Mesenchymal stem cell (in vitro differentiated cells and primary cell): ENCODE data around the gene RALY.

ENCODE experiments used
- DNase-seq: peaks from one replicate; pipeline ENCODE4 v3.0.0-alpha.2; 2013
- H2AFZ ChIP-seq: one replicate; pipeline ENCODE4 v1.6.1; 2013; ENCODE audit warnings: low read depth, mild to moderate bottlenecking, control low read depth, inconsistent platforms, low read length, moderate library complexity
- H2AK5ac ChIP-seq: 2 replicates; pipeline ENCODE4 v1.6.1; 2013; ENCODE audit warnings: low read length, moderate library complexity, mild to moderate bottlenecking, inconsistent platforms; ENCODE audit not compliant: severe bottlenecking
- H2BK120ac ChIP-seq: one replicate; pipeline ENCODE4 v1.6.1; 2013; ENCODE audit warnings: low read depth, mild to moderate bottlenecking, inconsistent platforms, low read length, moderate library complexity
- H2BK12ac ChIP-seq, 2 experiments: one replicate each; pipeline ENCODE4 v1.6.1; 2013; ENCODE audit warnings: inconsistent platforms in 2 of 2, low read length in 2 of 2, mild to moderate bottlenecking in 2 of 2, moderate library complexity in 2 of 2, control low read depth in 1 of 2
- H2BK15ac ChIP-seq: one replicate; pipeline ENCODE4 v1.6.1; 2013; ENCODE audit warnings: mild to moderate bottlenecking, low read depth, inconsistent platforms; ENCODE audit not compliant: poor library complexity, severe bottlenecking
- H2BK5ac ChIP-seq: 2 replicates; pipeline ENCODE4 v1.6.1; 2013; ENCODE audit warnings: low read depth, mild to moderate bottlenecking, low read length, control low read depth, inconsistent platforms; ENCODE audit not compliant: poor library complexity, severe bottlenecking
- H3K14ac ChIP-seq, 2 experiments: one replicate each; pipeline ENCODE4 v1.6.1; 2013; ENCODE audit warnings: inconsistent platforms in 2 of 2, low read length in 2 of 2, control low read depth in 1 of 2, mild to moderate bottlenecking in 1 of 2, moderate library complexity in 1 of 2
- H3K18ac ChIP-seq, 2 experiments: one replicate each; pipeline ENCODE4 v1.6.1; 2013; ENCODE audit warnings: inconsistent platforms in 2 of 2, low read length in 2 of 2, control low read depth in 1 of 2, low read depth in 1 of 2, mild to moderate bottlenecking in 1 of 2
- H3K23ac ChIP-seq, 2 experiments: one replicate each; pipeline ENCODE4 v1.6.1; 2013; ENCODE audit warnings: inconsistent platforms in 2 of 2, low read length in 2 of 2, mild to moderate bottlenecking in 2 of 2, moderate library complexity in 2 of 2, control low read depth in 1 of 2
- H3K27ac ChIP-seq: 2 replicates; pipeline ENCODE4 v1.5.1; 2013; ENCODE audit warnings: mild to moderate bottlenecking, moderate library complexity, low read length, control low read depth, inconsistent platforms; ENCODE audit not compliant: poor library complexity, severe bottlenecking
- H3K27me3 ChIP-seq, 2 experiments: 2 replicates each; pipeline versions ENCODE4 v1.6.1 to v1.7.0; 2013; ENCODE audit warnings: low read length in 2 of 2, mild to moderate bottlenecking in 2 of 2, moderate library complexity in 2 of 2, control low read depth in 1 of 2, inconsistent platforms in 1 of 2; ENCODE audit not compliant: control insufficient read depth in 1 of 2, insufficient read depth in 1 of 2
- H3K36me3 ChIP-seq, 2 experiments: 2 replicates each; pipeline versions ENCODE4 v1.6.1 to v1.7.0; 2013; ENCODE audit warnings: low read length in 2 of 2, control low read depth in 1 of 2, inconsistent platforms in 1 of 2, low read depth in 1 of 2, mild to moderate bottlenecking in 1 of 2; ENCODE audit not compliant: insufficient read depth in 2 of 2, control insufficient read depth in 1 of 2
- H3K4ac ChIP-seq, 2 experiments: one replicate each; pipeline ENCODE4 v1.6.1; 2013; ENCODE audit warnings: inconsistent platforms in 2 of 2, low read length in 2 of 2, mild to moderate bottlenecking in 2 of 2, moderate library complexity in 2 of 2, control low read depth in 1 of 2, low read depth in 1 of 2
- H3K4me1 ChIP-seq: 2 replicates; pipeline ENCODE4 v1.6.1; 2013; ENCODE audit warnings: low read depth, low read length, control low read depth; ENCODE audit not compliant: control insufficient read depth, insufficient read depth
- H3K4me2 ChIP-seq: 2 replicates; pipeline ENCODE4 v1.6.1; 2013; ENCODE audit warnings: low read length, mild to moderate bottlenecking, inconsistent platforms; ENCODE audit not compliant: poor library complexity, severe bottlenecking
- H3K4me3 ChIP-seq, 2 experiments: 2 replicates each; pipeline versions ENCODE4 v1.5.1 to v1.7.0; 2013; ENCODE audit warnings: low read length in 2 of 2, mild to moderate bottlenecking in 2 of 2, control low read depth in 1 of 2, low read depth in 1 of 2; ENCODE audit not compliant: insufficient read depth in 1 of 2
- H3K79me1 ChIP-seq: replicated peaks from 2 replicates; pipeline ENCODE4 v1.6.1; 2013; ENCODE audit warnings: mild to moderate bottlenecking, control low read depth, low read length, inconsistent platforms; ENCODE audit not compliant: poor library complexity, severe bottlenecking
- H3K9ac ChIP-seq: 2 replicates; pipeline ENCODE4 v1.7.0; 2013; ENCODE audit warnings: mild to moderate bottlenecking, low read length, moderate library complexity
- H3K9me3 ChIP-seq: 2 replicates; pipeline ENCODE4 v1.7.0; 2013; ENCODE audit warnings: mild to moderate bottlenecking, low read length; ENCODE audit not compliant: control insufficient read depth
- H4K8ac ChIP-seq: one replicate; pipeline ENCODE4 v1.6.1; 2013; ENCODE audit warnings: inconsistent platforms, mild to moderate bottlenecking, low read length, moderate library complexity
- H4K91ac ChIP-seq: one replicate; pipeline ENCODE4 v1.6.1; 2013; ENCODE audit warnings: mild to moderate bottlenecking, low read length, inconsistent platforms
- WGBS: methylation state at CpG from one replicate; pipeline ENCODE4 v1.1.7; 2013; ENCODE audit warnings: mixed read lengths; 5-methylcytosine and 5-hydroxymethylcytosine counted together

RALY gene

DNA sequence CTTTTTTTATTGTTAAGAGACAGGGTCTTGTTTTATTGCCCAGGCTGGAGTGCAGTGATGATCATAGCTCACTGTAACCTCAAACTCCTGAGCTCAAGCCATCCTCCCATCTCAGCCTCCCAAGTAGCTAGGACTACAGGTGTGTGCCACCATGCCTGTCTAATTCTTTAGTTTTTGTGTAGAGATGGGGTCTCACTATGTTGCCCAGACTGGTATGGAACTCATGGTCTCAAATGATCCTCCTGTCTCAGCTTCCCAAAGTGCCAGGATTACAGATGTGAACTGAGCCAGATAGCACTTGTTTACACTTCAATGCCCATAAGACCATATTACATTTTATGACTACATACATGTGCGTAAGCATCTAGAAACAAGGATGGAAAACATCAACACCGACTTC lies 100.2 kb downstream of the RALY start:
- Histone ChIP-seq H3K18ac (no peak overlapping the region), H2AK5ac (no peak overlapping the region), H3K14ac (no peak overlapping the region), H3K79me1 (peaks cover 16% of the 10 kb centered on the region), H2BK120ac (no peak overlapping the region), H3K9me3 (no peaks in the 10 kb centered on the region), H3K9ac (no peak overlapping the region), H3K4ac (no peak overlapping the region), H4K91ac (no peak overlapping the region), H3K4me3 (no peak overlapping the region), H3K23ac (no peak overlapping the region), H2BK15ac (no peak overlapping the region), H3K4me2 (no peak overlapping the region), H3K27me3 (no peaks in the 10 kb centered on the region), H3K4me1 (no peaks in the 10 kb centered on the region), H2BK12ac (no peak overlapping the region), H3K36me3 (peaks cover 41 to 97% of the 10 kb centered on the region in 2 experiments), H2AFZ (no peak overlapping the region), H3K27ac (no peak overlapping the region), H2BK5ac (no peak overlapping the region), H4K8ac (no peak overlapping the region)
- no peak for DNase-seq
- WGBS = 100% methylated on average over 1 of the region's 2 CpGs

DNA sequence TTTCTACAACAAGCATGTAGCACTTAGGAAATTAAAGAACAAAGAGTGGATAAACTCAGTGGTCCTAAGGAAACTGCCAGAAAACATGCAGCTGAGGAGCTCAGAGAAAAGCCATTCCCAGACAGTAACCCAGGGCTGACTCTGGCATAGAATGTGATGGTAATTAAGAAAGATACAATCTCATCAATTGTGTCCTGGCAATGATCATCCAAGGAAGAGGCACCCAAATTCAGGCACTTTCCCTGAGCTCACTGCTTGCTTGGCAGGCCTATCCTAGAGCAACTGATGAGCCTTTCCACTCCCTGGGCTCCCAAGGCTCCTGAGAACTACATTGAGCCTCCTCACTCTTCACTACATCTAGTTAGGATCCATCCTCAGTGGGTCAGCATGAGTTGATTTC lies 102.1 kb downstream of the RALY start:
- Histone ChIP-seq H3K4me2 (no peak overlapping the region), H2AFZ (no peak overlapping the region), H3K14ac (no peak overlapping the region), H3K27me3 (no peaks in the 10 kb centered on the region), H2BK15ac (no peak overlapping the region), H3K4me1 (no peaks in the 10 kb centered on the region), H2BK12ac (no peak overlapping the region), H4K8ac (no peak overlapping the region), H3K36me3 (peaks cover 38 to 95% of the 10 kb centered on the region in 2 experiments), H3K27ac (no peak overlapping the region), H3K4ac (no peak overlapping the region), H3K18ac (no peak overlapping the region), H4K91ac (no peak overlapping the region), H3K9me3 (no peaks in the 10 kb centered on the region), H2BK5ac (no peak overlapping the region), H3K4me3 (no peak overlapping the region), H3K23ac (no peak overlapping the region), H3K79me1 (peaks cover 13% of the 10 kb centered on the region), H2BK120ac (no peak overlapping the region), H2AK5ac (no peak overlapping the region), H3K9ac (no peak overlapping the region)
- DNase-seq = no peak

DNA sequence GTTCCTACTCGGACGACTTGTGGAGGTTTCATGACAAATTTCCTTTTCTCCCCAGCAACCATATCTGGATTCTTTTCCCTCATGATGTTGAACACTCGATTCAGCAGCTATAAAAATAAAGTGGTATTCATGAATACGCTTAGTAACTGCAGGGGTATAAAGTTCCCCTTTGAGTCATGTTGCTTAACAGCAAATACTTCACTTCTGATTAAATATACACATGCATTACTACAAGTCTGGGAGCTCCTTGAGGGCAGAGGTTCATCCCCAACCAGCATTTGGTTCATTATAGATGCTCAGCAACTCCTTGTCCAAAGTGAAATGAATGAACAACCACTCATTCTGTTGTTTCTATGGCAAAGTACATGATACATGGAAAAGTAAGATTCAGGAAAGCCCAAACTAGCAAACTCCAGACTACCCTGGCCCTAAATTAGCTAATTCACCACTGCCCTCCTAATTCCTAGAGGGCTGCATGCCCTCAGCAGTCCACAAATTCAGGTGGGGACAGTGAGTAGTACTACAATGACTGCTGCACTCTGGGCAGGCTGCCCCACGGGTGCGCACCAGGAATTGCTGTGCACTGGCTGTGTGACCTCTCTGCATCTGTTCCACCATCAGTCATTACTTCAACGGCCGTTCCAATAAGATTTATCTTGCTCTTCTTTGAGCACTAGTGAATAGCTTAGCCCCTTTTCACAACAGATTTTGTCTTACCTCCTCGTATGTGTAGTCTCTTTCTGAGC lies 103.2 kb downstream of the RALY start:
- Histone ChIP-seq H3K4me1 (no peaks in the 10 kb centered on the region), H3K36me3 (peaks cover 45 to 95% of the 10 kb centered on the region in 2 experiments), H3K14ac (no peak overlapping the region), H4K91ac (no peak overlapping the region), H3K27ac (no peak overlapping the region), H4K8ac (no peak overlapping the region), H2BK120ac (no peak overlapping the region), H3K4me2 (no peak overlapping the region), H2AFZ (no peak overlapping the region), H3K27me3 (no peaks in the 10 kb centered on the region), H3K18ac (no peak overlapping the region), H3K9me3 (no peaks in the 10 kb centered on the region), H3K79me1 (peaks cover 15% of the 10 kb centered on the region), H3K9ac (no peak overlapping the region), H3K4ac (no peak overlapping the region), H2BK12ac (no peak overlapping the region), H3K4me3 (no peak overlapping the region), H2AK5ac (no peak overlapping the region), H2BK15ac (no peak overlapping the region), H3K23ac (no peak overlapping the region), H2BK5ac (no peak overlapping the region)
- no peak for DNase-seq
- 100% methylated on average over 9 of the region's 9 CpGs for WGBS

DNA sequence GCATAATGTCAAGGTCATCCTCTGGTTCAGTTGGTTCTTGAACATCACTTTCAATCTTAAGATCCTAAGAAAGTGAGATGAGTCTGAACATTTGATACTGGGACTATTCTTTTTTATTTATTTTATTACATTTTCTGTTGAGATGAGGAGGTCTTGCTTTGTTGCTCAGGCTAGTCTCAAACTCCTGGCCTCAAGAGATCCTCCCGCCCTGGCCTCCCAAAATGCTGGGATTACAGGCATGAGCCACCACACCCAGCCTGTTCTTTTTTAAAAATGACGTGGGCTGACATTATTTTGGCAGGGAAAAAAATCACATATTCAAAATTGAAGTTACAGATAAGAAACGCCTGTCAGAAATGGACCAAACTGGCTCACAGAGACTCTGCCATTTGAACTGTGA lies 104.9 kb downstream of the RALY start:
- Histone ChIP-seq H3K4me3 (no peak overlapping the region), H2BK12ac (no peak overlapping the region), H3K27ac (no peak overlapping the region), H3K14ac (no peak overlapping the region), H2BK120ac (no peak overlapping the region), H3K9me3 (no peaks in the 10 kb centered on the region), H3K36me3 (peaks cover 40 to 96% of the 10 kb centered on the region in 2 experiments), H3K18ac (no peak overlapping the region), H2AK5ac (no peak overlapping the region), H4K91ac (no peak overlapping the region), H3K9ac (no peak overlapping the region), H3K4ac (no peak overlapping the region), H4K8ac (no peak overlapping the region), H3K27me3 (no peaks in the 10 kb centered on the region), H2BK5ac (no peak overlapping the region), H3K4me2 (no peak overlapping the region), H3K79me1 (peaks cover 17% of the 10 kb centered on the region), H3K4me1 (no peaks in the 10 kb centered on the region), H2BK15ac (no peak overlapping the region), H3K23ac (no peak overlapping the region), H2AFZ (no peak overlapping the region)
- 95% methylated on average over 3 of the region's 3 CpGs for WGBS
- no peak for DNase-seq
